Dendritic cell treated with granulocyte-macrophage colony-stimulating factor and Interleukin-4, amounts not matched to agents 40 ng/mL and 50 ng/mL, for 4 days (primary cell): ENCODE data around the gene ATP5PD.
"Not testable (repeated sequence)": the region's sequence is repeated elsewhere in the genome, so short reads cannot be mapped to it uniquely, and the experiment has no call there.

Experiments
- H3K27ac Mint-ChIP-seq: one replicate; pipeline ENCODE4 v1.8.0; 2022; ENCODE audit warnings: mild to moderate bottlenecking, mixed read lengths
- H3K27me3 Mint-ChIP-seq: one replicate; pipeline ENCODE4 v1.8.0; 2022; ENCODE audit warnings: mild to moderate bottlenecking, mixed read lengths
- H3K36me3 Mint-ChIP-seq: one replicate; pipeline ENCODE4 v1.8.0; 2022; ENCODE audit warnings: low read depth, mixed read lengths
- H3K4me1 Mint-ChIP-seq: one replicate; pipeline ENCODE4 v1.8.0; 2022; ENCODE audit warnings: low read depth, mixed read lengths
- H3K4me3 Mint-ChIP-seq: one replicate; pipeline ENCODE4 v1.8.0; 2022; ENCODE audit warnings: mild to moderate bottlenecking, moderate library complexity, mixed read lengths
- H3K9me3 Mint-ChIP-seq: one replicate; pipeline ENCODE4 v1.8.0; 2022; ENCODE audit warnings: mixed read lengths
- intact Hi-C: fragments of 100-400 bp; cut with micrococcal nuclease; formaldehyde crosslinking; loops from one replicate; pipeline ENCODE4 v1.15.0; 2022

The ATP5PD gene

GRCh38 chr17:75032720-75033280 lies 14.0 kb downstream of the ATP5PD start:
- Mint-ChIP-seq H3K36me3 (peaks cover 4% of the 10 kb centered on the region), H3K27me3 (peaks cover 25% of the 10 kb centered on the region), H3K4me1 (peaks cover 42% of the 10 kb centered on the region), H3K27ac (peak overlapping the region; percentile 48), H3K4me3 (peak overlapping the region; percentile 68), H3K9me3 (peaks cover 14% of the 10 kb centered on the region)
- intact Hi-C loops, result loop anchor here (2.0 kb wide), 1 partner anchor 14 kb away; the partner anchor contains the start of genes ATP5PD and KCTD2

- Mint-ChIP-seq H3K9me3 (peaks cover 14% of the 10 kb centered on the region), H3K4me3 (peak overlapping the region; percentile 68), H3K27me3 (peaks cover 25% of the 10 kb centered on the region), H3K36me3 (peaks cover 4% of the 10 kb centered on the region), H3K4me1 (peaks cover 43% of the 10 kb centered on the region), H3K27ac (peak overlapping the region; percentile 48)
- intact Hi-C loops, result loop anchor here (2.0 kb wide), 1 partner anchor 15 kb away; the partner anchor contains the start of genes ATP5PD and KCTD2
These were observed 14.6 kb downstream of the ATP5PD start for GRCh38 chr17:75031972-75032719.

DNA sequence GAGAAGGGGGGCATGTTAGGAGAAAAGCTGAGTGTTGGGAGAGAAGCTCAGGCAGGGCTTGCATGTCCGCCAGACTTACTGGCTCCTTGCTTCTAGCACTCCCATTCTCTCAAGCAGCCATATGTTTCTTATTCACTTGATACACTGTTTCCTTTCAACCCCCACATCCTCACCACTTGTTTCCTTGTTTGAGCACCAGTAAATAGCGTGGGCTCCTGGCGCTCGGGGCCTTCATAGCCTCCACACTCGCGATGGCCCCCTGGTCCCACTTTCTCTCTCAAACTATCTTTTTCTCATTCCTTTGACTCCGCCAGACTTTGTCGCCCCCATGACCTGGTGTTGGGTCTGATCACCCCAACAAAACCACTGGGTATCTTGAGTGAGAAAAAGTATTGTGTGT lies 16.6 kb downstream of the ATP5PD start:
- intact Hi-C loops, result no loop called here

DNA sequence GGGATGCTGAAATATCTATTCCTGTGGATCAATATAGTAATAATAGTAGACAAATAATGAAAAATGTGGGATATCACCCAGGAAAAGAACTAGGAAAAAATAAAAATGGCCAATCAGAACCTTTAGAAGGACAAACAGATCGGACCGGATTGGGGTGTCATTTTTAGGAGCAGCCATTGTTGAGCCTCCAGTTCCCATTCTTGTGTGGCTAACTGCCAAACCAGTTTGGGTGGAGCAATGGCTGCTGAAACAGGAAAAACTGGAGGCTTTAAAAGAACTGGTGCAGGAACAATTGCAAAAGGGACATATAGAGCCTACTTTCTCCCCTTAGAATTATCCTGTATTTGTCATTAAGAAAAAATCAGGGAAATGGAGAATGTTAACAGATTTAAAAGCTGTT lies 20.1 kb downstream of the ATP5PD start:
- peaks cover 17% of the 10 kb centered on the region for H3K4me1 Mint-ChIP-seq
- intact Hi-C loops, H3K4me3 Mint-ChIP-seq, H3K27me3 Mint-ChIP-seq: not testable (repeated sequence)
- peak overlapping the region; percentile 70 for H3K27ac Mint-ChIP-seq
- peaks cover 14% of the 10 kb centered on the region for H3K9me3 Mint-ChIP-seq
- H3K36me3 Mint-ChIP-seq, result peaks cover 22% of the 10 kb centered on the region

More for the DNA sequence above, 16.6 kb downstream of the ATP5PD start:
- Mint-ChIP-seq H3K27ac (no peak overlapping the region), H3K4me3 (no peak overlapping the region), H3K9me3 (peaks cover 14% of the 10 kb centered on the region), H3K27me3 (peaks cover 25% of the 10 kb centered on the region), H3K36me3 (peaks cover 4% of the 10 kb centered on the region), H3K4me1 (peaks cover 47% of the 10 kb centered on the region)

DNA sequence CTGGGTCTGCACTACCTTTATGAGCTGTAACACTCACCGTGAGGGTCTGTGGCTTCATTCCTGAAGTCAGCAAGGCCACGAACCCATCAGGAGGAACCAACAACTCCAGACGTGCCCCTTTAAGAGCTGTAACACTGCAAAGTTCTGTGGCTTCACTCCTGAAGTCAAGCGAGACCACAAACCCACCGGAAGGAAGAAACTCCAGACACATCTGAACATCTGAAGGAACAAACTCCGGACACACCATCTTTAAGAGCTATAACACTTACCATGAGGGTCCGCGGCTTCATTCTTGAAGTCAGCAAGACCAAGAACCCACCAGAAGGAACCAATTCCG lies 21.4 kb downstream of the ATP5PD start:
- Mint-ChIP-seq H3K27ac (peak overlapping the region; percentile 50), H3K4me1 (peaks cover 17% of the 10 kb centered on the region), H3K9me3 (peaks cover 10% of the 10 kb centered on the region), H3K36me3 (peaks cover 35% of the 10 kb centered on the region)
- H3K4me3 Mint-ChIP-seq, H3K27me3 Mint-ChIP-seq, intact Hi-C loops: not testable (repeated sequence)

- Mint-ChIP-seq H3K9me3 (peaks cover 5% of the 10 kb centered on the region), H3K27me3 (peaks cover 1% of the 10 kb centered on the region), H3K27ac (peak overlapping the region; percentile 50), H3K4me3 (no peak overlapping the region), H3K36me3 (peaks cover 40% of the 10 kb centered on the region), H3K4me1 (peaks cover 17% of the 10 kb centered on the region)
- intact Hi-C loops, result no loop called here
These were observed 21.9 kb downstream of the ATP5PD start for GRCh38 chr17:75024686-75025397.

DNA sequence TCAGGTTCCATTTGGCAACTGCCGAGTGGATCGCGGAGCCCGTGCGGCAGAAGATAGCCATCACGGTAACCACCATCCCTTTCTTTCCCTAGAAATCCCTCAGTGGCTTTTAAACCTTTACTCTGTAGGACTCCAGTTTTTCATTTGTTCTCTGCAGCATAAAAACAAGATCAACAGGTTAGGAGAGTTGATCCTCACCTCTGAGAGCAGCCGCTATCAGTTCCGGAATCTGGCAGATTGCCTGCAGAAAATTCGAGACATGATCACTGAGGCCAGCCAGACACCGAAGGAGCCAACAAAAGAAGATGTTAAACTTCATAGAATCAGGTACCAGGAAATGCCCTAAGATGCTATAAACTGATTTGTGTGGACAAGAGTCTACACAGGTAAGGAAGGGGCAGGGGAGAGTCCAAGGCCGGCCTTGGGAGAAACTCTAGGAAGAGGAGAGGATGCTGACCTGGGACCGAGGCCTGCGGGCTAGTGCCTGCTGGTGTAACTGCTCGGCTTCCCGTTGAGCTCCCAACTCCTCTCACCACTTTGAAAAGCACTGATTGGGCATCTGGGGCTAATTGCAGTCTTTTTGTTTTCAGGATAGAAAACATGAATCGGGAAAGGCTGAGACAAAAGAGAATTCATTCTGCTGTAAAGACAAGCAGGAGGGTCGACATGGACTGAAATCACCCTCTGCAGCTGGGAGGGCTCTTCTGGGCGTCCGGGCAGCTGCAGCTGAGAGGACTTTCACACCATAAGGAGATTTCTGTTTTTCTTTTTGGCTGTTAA lies 26.2 kb downstream of the ATP5PD start:
- peaks cover 4% of the 10 kb centered on the region for H3K4me1 Mint-ChIP-seq
- H3K9me3 Mint-ChIP-seq, result no peaks in the 10 kb centered on the region
- no peak overlapping the region for H3K4me3 Mint-ChIP-seq
- no peak overlapping the region for H3K27ac Mint-ChIP-seq
- H3K27me3 Mint-ChIP-seq, result no peaks in the 10 kb centered on the region
- intact Hi-C loops, result no loop called here
- H3K36me3 Mint-ChIP-seq, result peaks cover 69% of the 10 kb centered on the region

DNA sequence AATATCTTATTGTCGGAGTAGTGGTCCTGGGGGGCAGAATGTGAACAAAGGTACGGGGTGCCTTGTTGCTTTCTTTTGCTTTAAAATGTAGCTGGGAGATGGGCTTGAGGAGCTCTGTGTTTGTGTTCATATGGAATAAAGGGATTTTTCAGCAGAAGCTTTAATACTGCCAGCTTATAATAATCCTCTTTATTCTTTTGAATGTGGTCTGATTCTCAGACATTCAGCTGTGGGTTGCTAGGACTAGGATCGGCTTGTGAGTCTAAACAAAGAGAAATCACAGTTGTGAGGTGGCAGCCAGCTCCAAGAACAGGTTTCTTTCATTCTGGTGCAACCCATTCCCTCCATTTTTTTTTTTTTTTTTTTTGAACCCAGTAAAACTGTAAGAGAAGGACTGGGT lies 27.1 kb downstream of the ATP5PD start:
- Mint-ChIP-seq H3K27ac (no peak overlapping the region), H3K27me3 (no peaks in the 10 kb centered on the region), H3K36me3 (peaks cover 72% of the 10 kb centered on the region), H3K4me3 (no peak overlapping the region), H3K4me1 (peaks cover 7% of the 10 kb centered on the region), H3K9me3 (no peaks in the 10 kb centered on the region)
- intact Hi-C loops, result no loop called here

DNA sequence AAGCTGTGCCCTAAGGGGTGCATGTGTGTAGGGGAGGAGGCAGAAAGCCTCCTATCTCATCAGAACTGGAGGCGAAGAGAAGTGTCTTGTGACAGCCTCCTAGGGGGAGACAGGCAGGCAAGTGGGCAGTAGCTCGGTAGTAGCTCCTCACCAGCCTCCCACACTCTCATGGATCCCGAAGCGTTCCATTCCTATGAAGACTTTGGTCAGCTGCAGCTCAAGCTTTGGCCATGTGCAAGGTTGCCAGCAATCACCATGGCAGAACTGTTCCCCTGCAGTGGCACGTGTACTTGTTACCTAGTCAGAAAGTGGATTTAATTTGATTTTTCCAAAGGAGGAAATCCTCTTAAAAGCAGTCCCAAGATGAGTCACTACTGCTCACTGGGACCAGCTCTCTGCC lies 27.6 kb downstream of the ATP5PD start:
- Mint-ChIP-seq H3K4me3 (no peak overlapping the region), H3K27me3 (no peaks in the 10 kb centered on the region), H3K27ac (no peak overlapping the region), H3K4me1 (peaks cover 9% of the 10 kb centered on the region), H3K36me3 (peaks cover 74% of the 10 kb centered on the region), H3K9me3 (no peaks in the 10 kb centered on the region)
- intact Hi-C loops, result no loop called here

- no peaks in the 10 kb centered on the region for H3K9me3 Mint-ChIP-seq
- H3K4me1 Mint-ChIP-seq, result peaks cover 27% of the 10 kb centered on the region
- H3K27ac Mint-ChIP-seq, result peak overlapping the region; percentile 95
- H3K4me3 Mint-ChIP-seq, result peak overlapping the region; percentile 93
- H3K27me3 Mint-ChIP-seq, result no peaks in the 10 kb centered on the region
- intact Hi-C loops, result no loop called here
- peaks cover 30% of the 10 kb centered on the region for H3K36me3 Mint-ChIP-seq
These were observed 33.6 kb downstream of the ATP5PD start for GRCh38 chr17:75013092-75013559.

GRCh38 chr17:75012346-75013091 lies 34.2 kb downstream of the ATP5PD start, which contains the start of gene MRPL58:
MRPL58 (plus strand) TSS chr17:75012670; CDS start chr17:75012687, 17 bp downstream.
- H3K4me1 Mint-ChIP-seq, result peaks cover 27% of the 10 kb centered on the region
- H3K27me3 Mint-ChIP-seq, result peaks cover 2% of the 10 kb centered on the region
- peak within 1 kb of the TSS; percentile 93 for H3K4me3 Mint-ChIP-seq
- H3K9me3 Mint-ChIP-seq, result no peaks in the 10 kb centered on the region
- peak within 1 kb of the TSS; percentile 95 for H3K27ac Mint-ChIP-seq
- intact Hi-C loops, result no loop called here
- peaks cover 30% of the 10 kb centered on the region for H3K36me3 Mint-ChIP-seq

- H3K27ac Mint-ChIP-seq, result peak overlapping the region; percentile 95
- H3K36me3 Mint-ChIP-seq, result peaks cover 29% of the 10 kb centered on the region
- H3K4me3 Mint-ChIP-seq, result peak overlapping the region; percentile 93
- intact Hi-C loops, result no loop called here
- peaks cover 27% of the 10 kb centered on the region for H3K4me1 Mint-ChIP-seq
- H3K9me3 Mint-ChIP-seq, result no peaks in the 10 kb centered on the region
- H3K27me3 Mint-ChIP-seq, result peaks cover 2% of the 10 kb centered on the region
These were observed 34.7 kb downstream of the ATP5PD start for GRCh38 chr17:75012096-75012345.

DNA sequence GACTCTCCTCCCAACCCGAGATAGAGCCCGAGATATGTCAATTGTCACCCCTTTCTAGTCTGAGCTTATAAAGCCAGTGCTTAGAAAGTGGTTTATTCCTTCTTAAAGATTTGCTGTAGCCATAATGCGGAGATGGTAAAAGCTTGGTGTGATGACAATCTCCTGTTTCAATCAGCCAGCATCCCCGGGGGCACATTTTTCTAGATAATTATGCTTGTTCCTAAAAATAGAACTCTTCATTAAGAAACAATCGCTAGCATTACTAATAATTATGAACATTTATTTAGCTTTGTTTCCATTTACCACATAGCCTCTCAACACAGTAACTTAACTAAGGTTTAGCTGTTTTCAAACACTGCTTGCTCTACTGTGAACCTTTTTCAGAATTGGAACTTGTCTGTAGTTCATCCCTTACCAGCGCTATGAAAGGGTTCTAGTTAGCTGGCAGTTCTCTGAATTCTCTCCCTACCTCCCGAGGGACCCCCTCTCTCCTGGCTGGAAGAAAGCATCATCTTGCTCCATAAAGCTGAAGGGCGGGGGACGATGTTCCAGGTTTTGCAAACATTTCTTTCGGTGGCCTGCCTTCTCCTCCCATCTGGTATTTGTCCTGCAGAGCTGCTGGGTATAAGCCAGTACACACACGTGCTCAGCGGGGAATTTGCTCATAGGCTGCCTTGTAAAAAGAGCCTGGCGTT lies 35.2 kb downstream of the ATP5PD start:
- Mint-ChIP-seq H3K36me3 (peaks cover 25% of the 10 kb centered on the region), H3K9me3 (no peaks in the 10 kb centered on the region), H3K27ac (peak overlapping the region; percentile 95), H3K27me3 (peaks cover 2% of the 10 kb centered on the region), H3K4me3 (no peak overlapping the region), H3K4me1 (peaks cover 32% of the 10 kb centered on the region)
- intact Hi-C loops, result no loop called here
